ENCODE data around the gene SORCS2. TPM values are rescaled to one million over a fixed set of nuclear protein-coding genes. Genes with fewer than 3 reads are reported as not detected.

Gene SORCS2
- total and polyA plus RNA-seq, 8 donors: 4.6 to 9.7 (median 7.2) TPM

- no peak for TF ChIP-seq CTCF (IDR thresholded peaks at IDR 0.05)
- H3K4me3 ChIP-seq: no peak overlapping the region
- DNase-seq (peak in 1 of 4 donors; percentile 34), ATAC-seq (no peak)
- H3K36me3 ChIP-seq: no peaks in the 10 kb centered on the region
- intact Hi-C loops (cut with DNase I): no loop called here
- peaks cover 0 to 12% of the 10 kb centered on the region in 2 donors for H3K27me3 ChIP-seq
- H3K9me3 ChIP-seq: peaks cover 0 to 8% of the 10 kb centered on the region in 2 donors
- H3K4me1 ChIP-seq: no peaks in the 10 kb centered on the region
- no peak overlapping the region for H3K27ac ChIP-seq
Observed at GRCh38 chr4:7238300-7238960, 46.1 kb downstream of the SORCS2 start.

- Histone ChIP-seq H3K27ac (no peak overlapping the region), H3K4me1 (no peaks in the 10 kb centered on the region), H3K4me3 (no peak overlapping the region), H3K27me3 (peaks cover 0 to 12% of the 10 kb centered on the region in 2 donors), H3K36me3 (no peaks in the 10 kb centered on the region), H3K9me3 (peaks cover 0 to 8% of the 10 kb centered on the region in 2 donors)
- DNase-seq (peak in 1 of 4 donors; percentile 47), ATAC-seq (no peak)
- intact Hi-C loops (cut with DNase I): no loop called here
- TF ChIP-seq CTCF (IDR thresholded peaks at IDR 0.05): no peak
Observed at GRCh38 chr4:7239101-7239820, 46.9 kb downstream of the SORCS2 start.

GRCh38 chr4:7239844-7240243 lies 47.5 kb downstream of the SORCS2 start:
- no peak overlapping the region for H3K4me3 ChIP-seq
- no peaks in the 10 kb centered on the region for H3K4me1 ChIP-seq
- no peak overlapping the region for H3K27ac ChIP-seq
- intact Hi-C loops (cut with DNase I): no loop called here
- DNase-seq (peak in 1 of 4 donors; percentile 35), ATAC-seq (no peak)
- H3K9me3 ChIP-seq: peaks cover 0 to 8% of the 10 kb centered on the region in 2 donors
- peaks cover 0 to 10% of the 10 kb centered on the region in 2 donors for H3K27me3 ChIP-seq
- H3K36me3 ChIP-seq: no peaks in the 10 kb centered on the region
- no peak for TF ChIP-seq CTCF (IDR thresholded peaks at IDR 0.05)

GRCh38 chr4:7240306-7240705 lies 48.0 kb downstream of the SORCS2 start:
- H3K9me3 ChIP-seq: peaks cover 0 to 8% of the 10 kb centered on the region in 2 donors

More at GRCh38 chr4:7240306-7240705, 48.0 kb downstream of the SORCS2 start:
- no peaks in the 10 kb centered on the region for H3K36me3 ChIP-seq
- no peak overlapping the region for H3K4me3 ChIP-seq
- H3K27me3 ChIP-seq: peaks cover 0 to 11% of the 10 kb centered on the region in 2 donors
- no peak overlapping the region for H3K27ac ChIP-seq
- intact Hi-C loops (cut with DNase I): no loop called here
- peak in 1 of 4 donors; percentile 22 for DNase-seq
- H3K4me1 ChIP-seq: no peaks in the 10 kb centered on the region
- no peak for TF ChIP-seq CTCF (IDR thresholded peaks at IDR 0.05)
- ATAC-seq: no peak

Data from left lung (tissue), 10 donors.